Measurements from ENCODE around the gene SLC35F4.

- TF ChIP-seq CTCF (IDR thresholded peaks at IDR 0.05; ENCODE audit: low read depth, low read length) (no peak), POLR2A (IDR thresholded peaks at IDR 0.05; ENCODE audit: extremely low read depth, insufficient read length) (no peak)
Observed at GRCh38 chr14:57519043-57519442, 346.8 kb downstream of the SLC35F4 start.

All from NB4 (cell line).